ENCODE data around the gene WNT8A.
"Not testable (repeated sequence)": the region's sequence is repeated elsewhere in the genome, so short reads cannot be mapped to it uniquely, and the experiment has no call there.

The WNT8A gene

GRCh38 chr5:138053554-138053953 is 30.3 kb upstream of the WNT8A start:
- TF ChIP-seq CTCF (conservative IDR thresholded peaks at IDR 0.05): no peak
- H3K27ac ChIP-seq: no peak overlapping the region

- TF ChIP-seq CTCF (conservative IDR thresholded peaks at IDR 0.05): no peak
- no peak overlapping the region for H3K27ac ChIP-seq
Measured at GRCh38 chr5:138054206-138054605, 29.6 kb upstream of the WNT8A start.

GRCh38 chr5:138054847-138055558 is 28.8 kb upstream of the WNT8A start:
- no peak for TF ChIP-seq CTCF (conservative IDR thresholded peaks at IDR 0.05)
- no peak overlapping the region for H3K27ac ChIP-seq

- TF ChIP-seq CTCF (conservative IDR thresholded peaks at IDR 0.05): no peak
Measured at GRCh38 chr5:138064526-138064925, 19.3 kb upstream of the WNT8A start.

GRCh38 chr5:138065102-138065501 is 18.7 kb upstream of the WNT8A start:
- H3K27ac ChIP-seq: no peak overlapping the region
- peak; percentile 61 for TF ChIP-seq CTCF (conservative IDR thresholded peaks at IDR 0.05)

More at GRCh38 chr5:138064526-138064925, 19.3 kb upstream of the WNT8A start:
- no peak overlapping the region for H3K27ac ChIP-seq

GRCh38 chr5:138067945-138068344 is 15.9 kb upstream of the WNT8A start:
- TF ChIP-seq CTCF (conservative IDR thresholded peaks at IDR 0.05): no peak
- H3K27ac ChIP-seq: no peak overlapping the region

- TF ChIP-seq CTCF (conservative IDR thresholded peaks at IDR 0.05): peak; percentile 99
- no peak overlapping the region for H3K27ac ChIP-seq
Measured at GRCh38 chr5:138068742-138069600, 14.9 kb upstream of the WNT8A start.

GRCh38 chr5:138070026-138070425 is 13.8 kb upstream of the WNT8A start:
- H3K27ac ChIP-seq: not testable (repeated sequence)
